SK-N-SH treated with all-trans-retinoic acid at 6 μM for 48 hours (cell line): Measurements from ENCODE around the gene MAP3K20.

Experiments used
- ATAC-seq: fragments of 200-7000 bp; cut with Tn5 transposase; 3 replicates; pipeline ENCODE4 v1.9.1; 2020; ENCODE audit warnings: mild to moderate bottlenecking, moderate library complexity
- ARNTL ChIP-seq: fragments of 450-650 bp; formaldehyde crosslinking; IDR thresholded peaks from 2 replicates; pipeline ENCODE4 v1.5.0; 2020; ENCODE audit warnings: low read depth, mild to moderate bottlenecking, moderate library complexity, borderline replicate concordance
- CSDC2 ChIP-seq: fragments of 250-450 bp; sonication (Bioruptor Pico); IDR thresholded peaks from 2 replicates; pipeline ENCODE4 v1.5.0; 2020; ENCODE audit warnings: mild to moderate bottlenecking, moderate library complexity
- ESRRG ChIP-seq: fragments of 250-450 bp; sonication (Bioruptor Pico); IDR thresholded peaks from 2 replicates; pipeline ENCODE4 v1.6.1; 2021; ENCODE audit warnings: mild to moderate bottlenecking
- GLIS3 ChIP-seq: fragments of 250-450 bp; sonication (Bioruptor Pico); IDR thresholded peaks from 2 replicates; pipeline ENCODE4 v1.5.0; 2020; ENCODE audit warnings: mild to moderate bottlenecking, moderate library complexity
- ISL1 ChIP-seq: fragments of 250-450 bp; sonication (Bioruptor Pico); IDR thresholded peaks from 2 replicates; pipeline ENCODE4 v2.1.2; 2022; ENCODE audit warnings: mild to moderate bottlenecking, moderate library complexity
- OSR1 ChIP-seq: fragments of 250-450 bp; sonication (Bioruptor Pico); IDR thresholded peaks from 2 replicates; pipeline ENCODE4 v1.8.0; 2022; ENCODE audit warnings: moderate library complexity, mild to moderate bottlenecking, inconsistent platforms
- PPARA ChIP-seq: fragments of 250-450 bp; sonication (Bioruptor Pico); IDR thresholded peaks from 2 replicates; pipeline ENCODE4 v1.5.0; 2020; ENCODE audit warnings: mild to moderate bottlenecking, borderline replicate concordance
- RARB ChIP-seq: fragments of 250-450 bp; sonication (Bioruptor Pico); IDR thresholded peaks from 2 replicates; pipeline ENCODE4 v1.8.0; 2021; ENCODE audit warnings: mild to moderate bottlenecking, moderate library complexity
- SNAI2 ChIP-seq: fragments of 250-450 bp; sonication (Bioruptor Pico); IDR thresholded peaks from 2 replicates; pipeline ENCODE4 v1.5.0; 2020; ENCODE audit warnings: mild to moderate bottlenecking, moderate library complexity
- TCF4 ChIP-seq: fragments of 250-450 bp; sonication (Bioruptor Pico); IDR thresholded peaks from 2 replicates; pipeline ENCODE4 v1.8.0; 2021; ENCODE audit warnings: mild to moderate bottlenecking, moderate library complexity, borderline replicate concordance
- TOX ChIP-seq: fragments of 250-450 bp; sonication (Bioruptor Pico); IDR thresholded peaks from 2 replicates; pipeline ENCODE4 v1.8.0; 2021; ENCODE audit warnings: mild to moderate bottlenecking, moderate library complexity, borderline replicate concordance
- ZC3H10 ChIP-seq: fragments of 250-450 bp; sonication (Bioruptor Pico); IDR thresholded peaks from 2 replicates; pipeline ENCODE4 v1.5.1; 2021; ENCODE audit warnings: mild to moderate bottlenecking, moderate library complexity
- ZFP3 ChIP-seq: fragments of 250-450 bp; sonication (Bioruptor Pico); IDR thresholded peaks from 2 replicates; pipeline ENCODE4 v1.5.0; 2020; ENCODE audit warnings: mild to moderate bottlenecking, moderate library complexity
- ZFP30 ChIP-seq: fragments of 450-650 bp; formaldehyde crosslinking; IDR thresholded peaks from 2 replicates; pipeline ENCODE4 v1.5.0; 2022; ENCODE audit warnings: mild to moderate bottlenecking, moderate library complexity
- ZNF565 ChIP-seq: fragments of 450-650 bp; formaldehyde crosslinking; conservative IDR thresholded peaks from 2 replicates; pipeline ENCODE4 v1.5.0; 2020; ENCODE audit warnings: low read depth, mild to moderate bottlenecking, moderate library complexity
- ZNF70 ChIP-seq: fragments of 450-650 bp; formaldehyde crosslinking; IDR thresholded peaks from 2 replicates; pipeline ENCODE4 v1.5.0; 2020; ENCODE audit warnings: mild to moderate bottlenecking, moderate library complexity
- ZNF8 ChIP-seq: fragments of 450-650 bp; formaldehyde crosslinking; IDR thresholded peaks from 2 replicates; pipeline ENCODE4 v1.5.0; 2020; ENCODE audit warnings: mild to moderate bottlenecking, moderate library complexity
- TF ChIP-seq, protein P1 (sequence below): fragments of 250-450 bp; sonication (Bioruptor Pico); IDR thresholded peaks from 2 replicates; pipeline ENCODE4 v1.5.1; 2021; ENCODE audit warnings: mild to moderate bottlenecking, moderate library complexity
- TF ChIP-seq, protein P2 (sequence below): fragments of 250-450 bp; sonication (Bioruptor Pico); IDR thresholded peaks from 2 replicates; pipeline ENCODE4 v1.8.0; 2021; ENCODE audit warnings: low read depth, mild to moderate bottlenecking, moderate library complexity, borderline replicate concordance
- TF ChIP-seq, protein P3 (sequence below): fragments of 250-450 bp; sonication (Bioruptor Pico); IDR thresholded peaks from 2 replicates; pipeline ENCODE4 v1.5.0; 2020; ENCODE audit warnings: mild to moderate bottlenecking, moderate library complexity

Gene MAP3K20

DNA sequence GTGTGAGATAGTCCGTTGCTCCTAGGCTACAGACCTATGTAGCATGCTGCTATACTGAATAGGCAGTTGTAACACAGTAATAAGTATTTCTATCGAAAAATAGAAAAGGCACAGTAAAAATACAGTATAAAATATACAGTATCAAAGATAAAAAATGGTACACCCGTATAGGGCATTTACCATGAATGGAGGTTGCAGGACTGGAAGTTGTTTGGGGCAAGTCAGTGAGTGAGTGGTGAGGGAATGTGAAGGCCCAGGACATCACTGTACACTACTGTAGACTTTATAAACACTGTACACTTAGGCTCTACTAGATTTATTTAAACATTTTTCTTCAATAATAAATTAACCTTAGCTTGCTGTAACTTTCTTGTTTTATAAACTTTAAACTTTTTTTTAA, 3.5 kb downstream of the MAP3K20 start:
- ATAC-seq, result no peak
- no peak for TF ChIP-seq TCF4 (CRISPR knock-in tag)
- TF ChIP-seq CSDC2 (CRISPR knock-in tag), result no peak
- no peak for TF ChIP-seq ARNTL (CRISPR knock-in tag)
- no peak for TF ChIP-seq ZFP3
- TF ChIP-seq, protein P1, sequence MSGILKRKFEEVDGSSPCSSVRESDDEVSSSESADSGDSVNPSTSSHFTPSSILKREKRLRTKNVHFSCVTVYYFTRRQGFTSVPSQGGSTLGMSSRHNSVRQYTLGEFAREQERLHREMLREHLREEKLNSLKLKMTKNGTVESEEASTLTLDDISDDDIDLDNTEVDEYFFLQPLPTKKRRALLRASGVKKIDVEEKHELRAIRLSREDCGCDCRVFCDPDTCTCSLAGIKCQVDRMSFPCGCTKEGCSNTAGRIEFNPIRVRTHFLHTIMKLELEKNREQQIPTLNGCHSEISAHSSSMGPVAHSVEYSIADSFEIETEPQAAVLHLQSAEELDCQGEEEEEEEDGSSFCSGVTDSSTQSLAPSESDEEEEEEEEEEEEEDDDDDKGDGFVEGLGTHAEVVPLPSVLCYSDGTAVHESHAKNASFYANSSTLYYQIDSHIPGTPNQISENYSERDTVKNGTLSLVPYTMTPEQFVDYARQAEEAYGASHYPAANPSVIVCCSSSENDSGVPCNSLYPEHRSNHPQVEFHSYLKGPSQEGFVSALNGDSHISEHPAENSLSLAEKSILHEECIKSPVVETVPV (CRISPR knock-in tag), result no peak
- TF ChIP-seq ZFP30 (CRISPR knock-in tag), result no peak
- TF ChIP-seq OSR1 (CRISPR knock-in tag), result no peak
- TF ChIP-seq, all 23 proteins: peak for 0

DNA sequence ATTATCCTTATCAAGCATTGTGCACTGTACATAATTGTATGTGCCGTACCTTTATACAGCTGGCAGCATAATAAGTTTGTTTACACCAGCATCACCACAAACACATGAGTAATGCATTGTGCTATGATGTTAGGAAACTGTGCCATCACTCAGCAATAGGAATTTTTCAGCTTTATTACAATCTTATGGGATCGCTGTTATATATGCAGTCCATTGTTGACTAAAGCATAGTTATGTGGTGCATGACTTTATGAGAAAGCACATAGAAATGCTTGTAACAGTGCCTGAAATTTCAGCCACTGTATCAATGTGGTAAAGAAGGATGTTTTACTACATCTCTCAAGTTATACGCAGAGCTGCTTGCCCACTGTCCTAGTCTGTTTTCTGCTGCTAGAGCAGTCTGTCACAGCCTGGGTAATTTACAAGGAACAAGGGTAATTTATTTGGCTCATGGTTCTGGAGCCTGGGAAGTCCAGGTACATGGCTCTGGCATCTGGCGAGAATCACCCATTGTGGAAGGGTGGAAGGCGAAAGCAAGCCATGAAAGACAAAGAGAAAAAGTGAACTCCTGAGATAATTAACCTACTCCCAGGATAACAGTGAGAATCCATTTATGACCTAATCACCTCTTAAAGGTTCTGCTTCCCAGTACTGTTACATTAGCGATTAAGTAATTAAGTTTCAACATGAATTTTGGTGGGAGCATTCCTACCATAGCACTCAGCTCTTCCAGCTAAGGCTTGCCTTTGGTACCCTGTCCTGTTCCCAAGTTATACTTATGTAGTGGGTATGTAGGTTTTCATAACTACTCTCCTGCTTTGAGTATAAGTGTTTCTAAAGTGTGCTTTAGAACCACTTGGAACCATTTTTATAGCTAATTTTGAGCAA, 4.6 kb downstream of the MAP3K20 start:
- TF ChIP-seq GLIS3 (CRISPR knock-in tag), result no peak
- TF ChIP-seq, protein P1 (CRISPR knock-in tag), result no peak
- TF ChIP-seq CSDC2 (CRISPR knock-in tag), result no peak
- TF ChIP-seq, protein P2, sequence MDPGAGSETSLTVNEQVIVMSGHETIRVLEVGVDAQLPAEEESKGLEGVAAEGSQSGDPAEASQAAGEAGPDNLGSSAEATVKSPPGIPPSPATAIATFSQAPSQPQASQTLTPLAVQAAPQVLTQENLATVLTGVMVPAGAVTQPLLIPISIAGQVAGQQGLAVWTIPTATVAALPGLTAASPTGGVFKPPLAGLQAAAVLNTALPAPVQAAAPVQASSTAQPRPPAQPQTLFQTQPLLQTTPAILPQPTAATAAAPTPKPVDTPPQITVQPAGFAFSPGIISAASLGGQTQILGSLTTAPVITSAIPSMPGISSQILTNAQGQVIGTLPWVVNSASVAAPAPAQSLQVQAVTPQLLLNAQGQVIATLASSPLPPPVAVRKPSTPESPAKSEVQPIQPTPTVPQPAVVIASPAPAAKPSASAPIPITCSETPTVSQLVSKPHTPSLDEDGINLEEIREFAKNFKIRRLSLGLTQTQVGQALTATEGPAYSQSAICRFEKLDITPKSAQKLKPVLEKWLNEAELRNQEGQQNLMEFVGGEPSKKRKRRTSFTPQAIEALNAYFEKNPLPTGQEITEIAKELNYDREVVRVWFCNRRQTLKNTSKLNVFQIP, result no peak
- no peak for TF ChIP-seq RARB (CRISPR knock-in tag)
- no peak for TF ChIP-seq ZNF565
- no peak for TF ChIP-seq TOX (CRISPR knock-in tag)
- TF ChIP-seq SNAI2 (CRISPR knock-in tag), result no peak
- no peak for TF ChIP-seq TCF4 (CRISPR knock-in tag)
- TF ChIP-seq ZFP30 (CRISPR knock-in tag), result no peak
- TF ChIP-seq ZC3H10, result no peak
- TF ChIP-seq ESRRG, result no peak
- TF ChIP-seq, protein P3, sequence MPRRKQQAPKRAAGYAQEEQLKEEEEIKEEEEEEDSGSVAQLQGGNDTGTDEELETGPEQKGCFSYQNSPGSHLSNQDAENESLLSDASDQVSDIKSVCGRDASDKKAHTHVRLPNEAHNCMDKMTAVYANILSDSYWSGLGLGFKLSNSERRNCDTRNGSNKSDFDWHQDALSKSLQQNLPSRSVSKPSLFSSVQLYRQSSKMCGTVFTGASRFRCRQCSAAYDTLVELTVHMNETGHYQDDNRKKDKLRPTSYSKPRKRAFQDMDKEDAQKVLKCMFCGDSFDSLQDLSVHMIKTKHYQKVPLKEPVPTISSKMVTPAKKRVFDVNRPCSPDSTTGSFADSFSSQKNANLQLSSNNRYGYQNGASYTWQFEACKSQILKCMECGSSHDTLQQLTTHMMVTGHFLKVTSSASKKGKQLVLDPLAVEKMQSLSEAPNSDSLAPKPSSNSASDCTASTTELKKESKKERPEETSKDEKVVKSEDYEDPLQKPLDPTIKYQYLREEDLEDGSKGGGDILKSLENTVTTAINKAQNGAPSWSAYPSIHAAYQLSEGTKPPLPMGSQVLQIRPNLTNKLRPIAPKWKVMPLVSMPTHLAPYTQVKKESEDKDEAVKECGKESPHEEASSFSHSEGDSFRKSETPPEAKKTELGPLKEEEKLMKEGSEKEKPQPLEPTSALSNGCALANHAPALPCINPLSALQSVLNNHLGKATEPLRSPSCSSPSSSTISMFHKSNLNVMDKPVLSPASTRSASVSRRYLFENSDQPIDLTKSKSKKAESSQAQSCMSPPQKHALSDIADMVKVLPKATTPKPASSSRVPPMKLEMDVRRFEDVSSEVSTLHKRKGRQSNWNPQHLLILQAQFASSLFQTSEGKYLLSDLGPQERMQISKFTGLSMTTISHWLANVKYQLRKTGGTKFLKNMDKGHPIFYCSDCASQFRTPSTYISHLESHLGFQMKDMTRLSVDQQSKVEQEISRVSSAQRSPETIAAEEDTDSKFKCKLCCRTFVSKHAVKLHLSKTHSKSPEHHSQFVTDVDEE, result no peak
- TF ChIP-seq PPARA (CRISPR knock-in tag), result no peak
- ATAC-seq, result no peak; the same call in 2 of the 3 replicates

DNA sequence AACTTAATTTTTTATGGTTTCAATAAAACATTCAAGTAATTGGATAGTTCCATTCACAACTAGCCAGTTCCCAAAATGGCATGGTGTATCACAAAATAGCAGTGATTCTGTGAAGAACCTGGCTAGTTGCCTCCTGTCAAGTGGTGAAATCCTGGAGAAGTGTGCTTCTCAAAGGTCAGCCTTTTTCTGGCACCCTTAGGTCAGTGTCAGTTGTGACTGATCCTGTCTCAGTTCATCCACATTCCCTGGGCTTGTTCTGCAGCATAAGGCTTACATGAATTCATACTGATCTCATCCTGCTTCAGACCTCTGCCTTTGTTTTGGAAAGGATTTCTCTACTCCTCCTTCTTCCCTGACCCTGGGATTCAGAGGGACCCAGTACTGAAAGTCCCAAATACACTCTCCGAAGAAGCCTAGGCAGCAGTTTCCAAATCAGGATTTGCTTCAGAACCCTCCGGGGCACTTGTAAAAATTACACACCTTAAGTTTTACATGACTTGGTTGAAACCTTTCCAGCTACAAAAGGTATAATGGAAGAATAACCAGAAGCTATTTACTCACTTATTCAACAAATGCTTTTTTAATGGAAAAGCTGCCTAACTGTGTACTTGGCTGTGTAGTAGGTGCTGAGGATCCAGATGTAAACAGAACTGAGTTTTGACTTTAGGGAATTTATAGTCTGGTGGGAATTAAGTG, 11.0 kb downstream of the MAP3K20 start:
- no peak for ATAC-seq
- no peak for TF ChIP-seq ZC3H10
- TF ChIP-seq ZFP30 (CRISPR knock-in tag), result no peak
- TF ChIP-seq ISL1 (CRISPR knock-in tag), result no peak
- TF ChIP-seq ZNF70 (CRISPR knock-in tag), result no peak
- TF ChIP-seq, protein P2, result no peak
- TF ChIP-seq, protein P3, result no peak
- no peak for TF ChIP-seq CSDC2 (CRISPR knock-in tag)
- no peak for TF ChIP-seq ZNF8 (CRISPR knock-in tag)
- TF ChIP-seq, all 23 proteins: peak for 0
